Measurements from ENCODE around the gene PRSS21. TPM values are rescaled to one million over a fixed set of nuclear protein-coding genes. Genes with fewer than 3 reads are reported as not detected.

Gene PRSS21
- total RNA-seq, 1 experiment from 2014 or later, result 1.5 TPM

DNA sequence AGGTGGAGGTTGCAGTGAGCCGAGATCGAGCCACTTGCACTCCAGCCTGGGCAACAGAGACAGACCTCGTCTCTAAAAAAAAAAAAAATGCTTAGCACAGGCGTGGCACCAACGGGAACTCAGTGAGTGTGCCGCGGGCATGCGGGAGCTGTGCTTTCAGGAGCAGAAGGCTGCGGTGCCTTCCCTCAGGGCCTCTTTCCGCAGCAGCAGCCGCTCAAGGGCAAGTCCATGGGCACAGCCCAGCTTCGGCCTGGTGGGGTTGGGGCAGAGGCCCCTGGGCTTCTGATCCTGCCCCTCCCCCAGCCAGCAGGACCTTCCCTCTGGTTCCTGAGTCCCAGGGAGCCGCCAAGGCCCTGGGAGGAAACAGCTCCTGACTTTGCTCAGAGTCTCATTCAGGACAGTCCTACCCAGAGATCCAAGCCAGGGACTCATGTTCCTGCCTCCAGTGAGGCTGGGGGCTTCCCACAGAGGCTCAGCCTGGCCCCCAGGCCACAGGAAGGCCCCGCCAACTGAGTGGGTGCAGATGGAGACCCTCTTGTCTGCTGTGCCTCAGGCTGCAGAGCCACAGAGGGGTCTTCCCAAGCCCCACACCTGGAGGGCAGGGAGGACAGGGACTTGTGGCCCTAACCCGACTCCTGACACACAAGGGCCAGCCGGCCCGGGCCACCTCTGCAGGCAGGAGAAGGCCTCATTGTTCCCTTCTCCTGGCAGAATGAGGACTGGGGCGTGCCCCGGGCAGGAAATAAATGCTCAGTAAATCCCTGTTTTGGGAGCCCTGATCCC lies 9.7 kb downstream of the PRSS21 start (continued):
- no peak for TF ChIP-seq ZNF121 (CRISPR knock-in tag; IDR thresholded peaks at IDR 0.05)

DNA sequence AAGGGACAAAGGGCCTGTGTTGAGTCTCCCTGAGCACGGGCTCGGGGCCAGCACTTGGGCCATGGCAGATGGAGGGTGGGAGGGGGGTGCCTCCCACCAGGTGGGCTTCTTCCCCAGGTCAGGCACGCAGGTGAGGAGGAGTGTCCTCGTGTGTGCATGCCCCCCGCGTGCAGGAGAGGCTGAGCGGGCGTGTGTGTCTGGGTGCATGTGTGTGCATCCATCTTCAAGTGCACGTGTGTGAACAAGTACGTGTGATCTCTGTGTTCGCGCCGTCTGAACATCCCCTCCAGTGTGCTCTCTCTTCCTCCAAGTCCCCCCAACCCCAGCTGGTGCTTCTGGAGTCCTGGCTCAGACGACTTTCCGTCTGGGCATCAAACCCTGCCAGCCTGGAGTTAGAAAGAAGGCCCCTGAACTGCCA lies 10.3 kb downstream of the PRSS21 start:
- DNase-seq (ENCODE audit: low spot score), result no peak
- ChIA-PET CTCF (interaction anchor here (1.0 to 2.4 kb wide), 4 partner anchors 12 to 56 kb away, joined by 3 to 11 read pairs (median 4); partner anchors contain the start of genes FLYWCH2 and PRSS41), POLR2A (no interaction called here)
- TF ChIP-seq TCF7 (CRISPR knock-in tag; IDR thresholded peaks at IDR 0.05; ENCODE audit: low read depth) (no peak), KAT7 (CRISPR knock-in tag; IDR thresholded peaks at IDR 0.05; ENCODE audit: borderline replicate concordance) (no peak)
- Mint-ChIP-seq H3K4me1 (no peaks in the 10 kb centered on the region), H3K36me3 (no peaks in the 10 kb centered on the region), H3K27ac (no peak overlapping the region), H3K27me3 (ENCODE audit: low read depth) (no peaks in the 10 kb centered on the region), H3K9me3 (no peaks in the 10 kb centered on the region), H3K4me3 (no peak overlapping the region)
- no peak for ATAC-seq

DNA sequence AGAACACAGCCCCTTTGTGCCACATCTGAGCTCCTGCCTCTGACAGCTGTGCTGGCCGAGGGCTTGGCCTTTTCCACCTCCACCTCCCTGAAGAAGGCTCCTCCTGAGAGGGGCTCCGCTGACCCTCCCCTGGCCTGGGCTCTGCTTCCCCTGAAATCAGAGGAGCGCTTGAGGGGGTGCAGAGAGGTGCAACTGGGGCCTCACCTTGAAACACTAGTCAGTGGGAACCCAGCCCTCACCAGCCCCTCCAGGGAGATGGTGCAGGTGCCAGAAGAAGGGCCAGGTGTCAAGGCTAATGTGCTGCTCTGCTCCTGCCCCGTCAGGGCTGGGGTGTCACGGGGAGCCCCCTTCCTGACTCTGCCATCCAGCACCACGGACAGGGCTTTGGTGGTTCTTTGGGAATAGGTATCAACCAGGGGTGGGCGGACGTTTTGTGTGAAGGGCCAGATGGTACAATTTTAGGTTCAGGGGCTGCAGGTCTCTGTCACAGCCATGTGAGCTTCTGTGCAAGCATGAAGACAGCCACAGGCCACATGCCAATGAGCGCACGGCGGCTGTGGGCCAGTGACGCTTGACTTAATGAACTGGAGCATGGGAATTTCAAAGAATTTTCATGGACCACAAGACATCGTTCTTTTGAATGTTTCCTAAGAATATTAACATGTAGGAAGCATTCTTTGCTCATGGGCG lies 10.9 kb downstream of the PRSS21 start:
- no peak overlapping the region for H3K4me3 Mint-ChIP-seq
- H3K36me3 Mint-ChIP-seq, result no peaks in the 10 kb centered on the region
- no peaks in the 10 kb centered on the region for H3K4me1 Mint-ChIP-seq
- TF ChIP-seq, protein P1, sequence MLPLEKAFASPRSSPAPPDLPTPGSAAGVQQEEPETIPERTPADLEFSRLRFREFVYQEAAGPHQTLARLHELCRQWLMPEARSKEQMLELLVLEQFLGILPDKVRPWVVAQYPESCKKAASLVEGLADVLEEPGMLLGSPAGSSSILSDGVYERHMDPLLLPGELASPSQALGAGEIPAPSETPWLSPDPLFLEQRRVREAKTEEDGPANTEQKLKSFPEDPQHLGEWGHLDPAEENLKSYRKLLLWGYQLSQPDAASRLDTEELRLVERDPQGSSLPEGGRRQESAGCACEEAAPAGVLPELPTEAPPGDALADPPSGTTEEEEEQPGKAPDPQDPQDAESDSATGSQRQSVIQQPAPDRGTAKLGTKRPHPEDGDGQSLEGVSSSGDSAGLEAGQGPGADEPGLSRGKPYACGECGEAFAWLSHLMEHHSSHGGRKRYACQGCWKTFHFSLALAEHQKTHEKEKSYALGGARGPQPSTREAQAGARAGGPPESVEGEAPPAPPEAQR (CRISPR knock-in tag; IDR thresholded peaks at IDR 0.05), result no peak
- TF ChIP-seq ZNF423 (CRISPR knock-in tag; IDR thresholded peaks at IDR 0.05), result no peak
- no peak for TF ChIP-seq GABPB1 (CRISPR knock-in tag; IDR thresholded peaks at IDR 0.05)
- no peak for TF ChIP-seq ZNF317 (CRISPR knock-in tag; IDR thresholded peaks at IDR 0.05; ENCODE audit: borderline replicate concordance, low read depth)
- no peak for TF ChIP-seq CREB1 (CRISPR knock-in tag; IDR thresholded peaks at IDR 0.05)
- TF ChIP-seq, protein P2, sequence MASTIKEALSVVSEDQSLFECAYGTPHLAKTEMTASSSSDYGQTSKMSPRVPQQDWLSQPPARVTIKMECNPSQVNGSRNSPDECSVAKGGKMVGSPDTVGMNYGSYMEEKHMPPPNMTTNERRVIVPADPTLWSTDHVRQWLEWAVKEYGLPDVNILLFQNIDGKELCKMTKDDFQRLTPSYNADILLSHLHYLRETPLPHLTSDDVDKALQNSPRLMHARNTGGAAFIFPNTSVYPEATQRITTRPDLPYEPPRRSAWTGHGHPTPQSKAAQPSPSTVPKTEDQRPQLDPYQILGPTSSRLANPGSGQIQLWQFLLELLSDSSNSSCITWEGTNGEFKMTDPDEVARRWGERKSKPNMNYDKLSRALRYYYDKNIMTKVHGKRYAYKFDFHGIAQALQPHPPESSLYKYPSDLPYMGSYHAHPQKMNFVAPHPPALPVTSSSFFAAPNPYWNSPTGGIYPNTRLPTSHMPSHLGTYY (CRISPR knock-in tag; IDR thresholded peaks at IDR 0.05), result no peak
- no peak for TF ChIP-seq EMX1 (CRISPR knock-in tag; IDR thresholded peaks at IDR 0.05)
- TF ChIP-seq MXD4 (CRISPR knock-in tag; IDR thresholded peaks at IDR 0.05; ENCODE audit: borderline replicate concordance), result no peak
- H3K9me3 Mint-ChIP-seq, result peaks cover 5% of the 10 kb centered on the region
- H3K27me3 Mint-ChIP-seq (ENCODE audit: low read depth), result peaks cover 5% of the 10 kb centered on the region; the same call in 1 of the 2 replicates
- DNase-seq (ENCODE audit: low spot score) (no peak), ATAC-seq (no peak)
- no peak overlapping the region for H3K27ac Mint-ChIP-seq
- POLR2A ChIA-PET, result no interaction called here
- CTCF ChIA-PET, result interaction anchor here (1.0 to 2.4 kb wide), 2 partner anchors 11 to 40 kb away, joined by 4 to 11 read pairs; no protein-coding TSS in a partner anchor

DNA sequence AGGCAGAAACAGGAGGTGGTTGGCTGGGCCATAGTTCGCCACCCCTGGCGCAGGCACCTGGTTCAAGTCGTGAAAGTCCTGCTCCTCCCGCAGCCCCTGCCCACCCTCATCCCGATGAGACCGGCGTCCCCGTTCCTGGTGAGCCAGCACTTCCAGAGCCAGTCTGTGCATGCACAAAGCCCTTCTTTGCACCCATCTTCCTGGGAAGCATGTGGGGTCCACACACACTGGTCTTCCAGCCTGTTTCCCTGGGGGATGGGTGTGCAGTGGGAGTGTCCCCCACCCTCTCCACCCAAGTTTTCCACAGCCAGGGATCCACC lies 11.4 kb downstream of the PRSS21 start:
- DNase-seq (ENCODE audit: low spot score) (no peak), ATAC-seq (no peak)
- ChIA-PET POLR2A (no interaction called here), CTCF (interaction anchor here (1.4 to 1.9 kb wide), 2 partner anchors 10 to 12 kb away, joined by 6 to 9 read pairs; partner anchors contain the start of gene PRSS21)
- Mint-ChIP-seq H3K4me1 (no peaks in the 10 kb centered on the region), H3K9me3 (peaks cover 6% of the 10 kb centered on the region), H3K27me3 (ENCODE audit: low read depth) (peaks cover 5% of the 10 kb centered on the region; the same call in 1 of the 2 replicates), H3K27ac (no peak overlapping the region), H3K4me3 (no peak overlapping the region), H3K36me3 (no peaks in the 10 kb centered on the region)
- no peak for TF ChIP-seq ZNF416 (CRISPR knock-in tag; IDR thresholded peaks at IDR 0.05)

DNA sequence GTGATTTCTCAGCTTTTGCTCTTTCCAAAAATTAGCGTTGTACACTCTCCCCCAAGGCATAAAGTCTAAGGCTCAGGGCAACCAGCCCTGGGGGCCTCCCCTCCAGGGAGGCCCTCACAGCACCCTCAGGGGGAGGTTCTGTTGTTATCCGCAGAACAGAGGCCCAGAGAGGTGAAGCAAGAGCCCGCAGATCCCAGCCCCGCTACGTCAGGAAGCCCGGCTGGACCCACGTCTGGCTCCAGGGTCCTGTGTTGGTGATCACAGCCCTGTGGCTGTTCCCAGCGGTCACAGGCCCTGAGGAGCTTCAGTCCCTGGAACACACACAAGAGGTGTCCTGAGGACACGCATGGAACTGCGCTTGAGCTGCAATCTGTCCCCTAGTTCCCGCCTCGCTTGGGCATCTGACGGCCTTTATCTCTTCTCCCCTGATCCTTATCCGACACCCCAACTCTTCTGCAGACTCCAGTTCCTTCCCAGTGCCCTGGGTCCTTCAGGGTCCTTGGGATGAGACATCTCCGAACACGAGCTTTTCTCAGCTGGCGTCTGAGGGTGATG lies 11.9 kb downstream of the PRSS21 start:
- ChIA-PET POLR2A (no interaction called here), CTCF (interaction anchor here (1.4 to 1.9 kb wide), 2 partner anchors 10 to 12 kb away, joined by 6 to 9 read pairs; partner anchors contain the start of gene PRSS21)
- ATAC-seq, result no peak
- no peak overlapping the region for H3K4me3 Mint-ChIP-seq
- TF ChIP-seq GRHL2 (CRISPR knock-in tag; IDR thresholded peaks at IDR 0.05; ENCODE audit: insufficient replicate concordance, severe bottlenecking) (no peak), SMAD3 (CRISPR knock-in tag; IDR thresholded peaks at IDR 0.05; ENCODE audit: borderline replicate concordance) (no peak)
- no peaks in the 10 kb centered on the region for H3K36me3 Mint-ChIP-seq
- H3K4me1 Mint-ChIP-seq, result no peaks in the 10 kb centered on the region
- DNase-seq (ENCODE audit: low spot score), result no peak
- peaks cover 5% of the 10 kb centered on the region; the same call in 1 of the 2 replicates for H3K27me3 Mint-ChIP-seq (ENCODE audit: low read depth)
- H3K9me3 Mint-ChIP-seq, result peaks cover 6% of the 10 kb centered on the region
- no peak overlapping the region for H3K27ac Mint-ChIP-seq

All from WTC11 (cell line).